ENCODE results near the gene ANKRD34B. TPM values are rescaled to one million over a fixed set of nuclear protein-coding genes. Genes with fewer than 3 reads are reported as not detected.

Gene ANKRD34B
- total RNA-seq, 1 experiment from 2014 or later: not detected

GRCh38 chr5:80597500-80597899 is 27.4 kb upstream of the ANKRD34B start:
- intact Hi-C loops (cut with micrococcal nuclease; ENCODE audit: unreplicated experiment): no loop called here
- Histone ChIP-seq H3K36me3 (ENCODE audit: insufficient read depth, low read length, poor library complexity, severe bottlenecking) (no peaks in the 10 kb centered on the region), H3K9me3 (ENCODE audit: low read depth, low read length, poor library complexity, severe bottlenecking) (no peaks in the 10 kb centered on the region), H3K4me1 (ENCODE audit: insufficient read depth, low read length, poor library complexity, severe bottlenecking) (no peaks in the 10 kb centered on the region), H3K4me3 (ENCODE audit: low read depth, low read length, poor library complexity, severe bottlenecking) (no peak overlapping the region), H3K27me3 (replicated peaks; ENCODE audit: insufficient read depth, low read depth, low read length, poor library complexity) (no peaks in the 10 kb centered on the region), H3K27ac (ENCODE audit: low read depth, low read length, poor library complexity, severe bottlenecking) (no peak overlapping the region)
- ChIA-PET POLR2A (ENCODE audit: low non-redundant PET) (no interaction called here), CTCF (no interaction called here)
- DNase-seq (ENCODE audit: low spot score): no peak
- BruUV-seq (replicated peaks): no TSS peak
- TF ChIP-seq EZH2 (IDR thresholded peaks at IDR 0.05; ENCODE audit: borderline replicate concordance, low read depth, low read length, poor library complexity, severe bottlenecking) (no peak), CTCF (conservative IDR thresholded peaks at IDR 0.05; ENCODE audit: low read depth, low read length) (no peak)

GRCh38 chr5:80594810-80595209 is 24.7 kb upstream of the ANKRD34B start:
- intact Hi-C loops (cut with micrococcal nuclease; ENCODE audit: unreplicated experiment): no loop called here
- H3K4me3 ChIP-seq (ENCODE audit: low read depth, low read length, poor library complexity, severe bottlenecking): no peak overlapping the region
- no peaks in the 10 kb centered on the region for H3K27me3 ChIP-seq (replicated peaks; ENCODE audit: insufficient read depth, low read depth, low read length, poor library complexity)
- BruUV-seq (replicated peaks): no TSS peak
- no peaks in the 10 kb centered on the region for H3K36me3 ChIP-seq (ENCODE audit: insufficient read depth, low read length, poor library complexity, severe bottlenecking)
- no peak for TF ChIP-seq CTCF (conservative IDR thresholded peaks at IDR 0.05; ENCODE audit: low read depth, low read length)
- TF ChIP-seq EZH2 (IDR thresholded peaks at IDR 0.05; ENCODE audit: borderline replicate concordance, low read depth, low read length, poor library complexity, severe bottlenecking): no peak
- POLR2A ChIA-PET (ENCODE audit: low non-redundant PET): no interaction called here
- H3K4me1 ChIP-seq (ENCODE audit: insufficient read depth, low read length, poor library complexity, severe bottlenecking): no peaks in the 10 kb centered on the region
- CTCF ChIA-PET: no interaction called here
- H3K27ac ChIP-seq (ENCODE audit: low read depth, low read length, poor library complexity, severe bottlenecking): no peak overlapping the region
- H3K9me3 ChIP-seq (ENCODE audit: low read depth, low read length, poor library complexity, severe bottlenecking): no peaks in the 10 kb centered on the region
- no peak for DNase-seq (ENCODE audit: low spot score)

- intact Hi-C loops (cut with micrococcal nuclease; ENCODE audit: unreplicated experiment): no loop called here
- no peak overlapping the region for H3K27ac ChIP-seq (ENCODE audit: low read depth, low read length, poor library complexity, severe bottlenecking)
- ChIA-PET CTCF (no interaction called here), POLR2A (ENCODE audit: low non-redundant PET) (no interaction called here)
- H3K27me3 ChIP-seq (replicated peaks; ENCODE audit: insufficient read depth, low read depth, low read length, poor library complexity): no peaks in the 10 kb centered on the region
- no peaks in the 10 kb centered on the region for H3K4me1 ChIP-seq (ENCODE audit: insufficient read depth, low read length, poor library complexity, severe bottlenecking)
- H3K36me3 ChIP-seq (ENCODE audit: insufficient read depth, low read length, poor library complexity, severe bottlenecking): no peaks in the 10 kb centered on the region
- no peak overlapping the region for H3K4me3 ChIP-seq (ENCODE audit: low read depth, low read length, poor library complexity, severe bottlenecking)
- DNase-seq (ENCODE audit: low spot score): no peak
- TF ChIP-seq CTCF (conservative IDR thresholded peaks at IDR 0.05; ENCODE audit: low read depth, low read length): no peak
- H3K9me3 ChIP-seq (ENCODE audit: low read depth, low read length, poor library complexity, severe bottlenecking): no peaks in the 10 kb centered on the region
- no TSS peak for BruUV-seq (replicated peaks)
These were observed 22.7 kb upstream of the ANKRD34B start for GRCh38 chr5:80592761-80593160.

All from A673 (cell line).